ENCODE data around the gene HKDC1.

HKDC1 gene

DNA sequence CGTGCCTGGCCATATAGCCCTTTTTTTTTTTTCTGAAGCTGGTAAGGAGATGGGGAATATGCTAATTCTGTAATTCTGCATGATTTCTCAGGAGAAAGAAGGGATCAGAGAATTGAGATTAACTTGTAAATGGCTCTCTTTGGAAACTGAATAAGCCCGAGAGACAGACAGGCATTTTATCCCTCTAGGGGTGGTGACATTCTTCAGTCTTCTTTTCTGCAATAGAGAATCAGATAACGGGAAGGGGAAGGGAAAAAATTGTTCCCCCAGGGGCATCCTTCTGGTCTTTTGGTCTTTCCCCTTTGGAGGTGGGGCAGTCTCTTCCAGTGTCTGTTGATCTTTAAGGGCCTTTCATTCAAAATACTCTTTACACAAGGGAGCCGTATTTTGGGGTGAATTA is 92.4 kb downstream of the HKDC1 start:
- no peak overlapping the region for H3K4me3 ChIP-seq (ENCODE audit: low read depth, low read length)
- DNase-seq (ENCODE audit: low read depth) = no peak

DNA sequence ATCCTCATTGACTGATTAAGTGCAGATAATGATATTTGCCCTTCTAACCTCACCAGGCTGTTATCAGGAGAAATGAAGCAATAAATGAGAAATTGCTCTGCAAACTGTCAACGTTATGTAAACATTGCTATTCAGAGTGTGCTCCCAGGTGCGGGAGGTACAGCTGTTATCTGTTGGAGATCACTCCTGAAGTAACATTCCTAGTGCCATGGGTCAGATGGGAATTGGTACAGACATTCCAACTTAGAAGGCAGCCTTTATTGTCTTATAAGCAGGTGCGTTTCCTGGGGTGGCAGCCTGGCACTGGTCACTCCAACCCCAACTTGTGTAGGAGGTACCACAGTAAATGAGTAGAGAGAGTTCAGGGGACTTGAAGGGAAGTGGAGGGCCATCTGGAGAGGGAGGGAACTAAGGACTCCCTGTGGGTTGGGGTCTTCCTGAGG is 95.0 kb downstream of the HKDC1 start:
- DNase-seq (ENCODE audit: low read depth) = no peak
- H3K4me3 ChIP-seq (ENCODE audit: low read depth, low read length) = no peak overlapping the region

DNA sequence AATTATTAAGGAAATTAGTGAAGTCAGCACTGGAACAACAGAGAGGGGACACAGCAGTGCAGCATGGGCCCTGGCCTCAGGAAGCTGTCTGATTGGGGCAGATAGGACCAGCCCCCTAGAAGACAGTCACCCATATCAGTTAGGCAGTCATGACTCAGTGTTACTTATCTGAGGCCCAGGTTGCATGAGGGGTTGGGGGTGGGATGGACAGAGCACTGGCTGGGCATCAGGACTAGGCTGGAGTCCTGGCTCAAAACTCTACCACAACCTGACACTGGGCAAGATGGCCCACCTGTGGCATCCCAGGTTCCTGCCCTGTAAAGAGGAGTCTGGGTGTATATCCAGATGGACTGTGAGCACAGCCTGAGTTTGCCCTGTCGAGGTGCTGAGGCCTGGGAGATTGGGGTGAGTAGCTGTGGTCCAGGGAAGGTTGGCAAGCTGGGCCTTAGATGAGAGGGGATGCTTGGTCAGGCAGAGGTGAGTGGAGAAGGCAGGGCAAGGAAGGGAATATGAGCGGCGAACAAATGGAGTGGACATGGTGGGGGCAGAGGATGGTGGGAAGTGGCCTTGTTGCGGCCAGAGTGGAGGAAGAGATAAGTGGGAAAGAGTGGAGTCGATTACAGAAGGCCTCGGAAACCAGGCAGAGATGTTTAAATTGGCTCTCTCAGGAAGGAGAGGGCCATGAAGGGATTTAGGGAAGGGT is 95.6 kb downstream of the HKDC1 start:
- H3K4me3 ChIP-seq (ENCODE audit: low read depth, low read length) = no peak overlapping the region
- DNase-seq (ENCODE audit: low read depth) = no peak

DNA sequence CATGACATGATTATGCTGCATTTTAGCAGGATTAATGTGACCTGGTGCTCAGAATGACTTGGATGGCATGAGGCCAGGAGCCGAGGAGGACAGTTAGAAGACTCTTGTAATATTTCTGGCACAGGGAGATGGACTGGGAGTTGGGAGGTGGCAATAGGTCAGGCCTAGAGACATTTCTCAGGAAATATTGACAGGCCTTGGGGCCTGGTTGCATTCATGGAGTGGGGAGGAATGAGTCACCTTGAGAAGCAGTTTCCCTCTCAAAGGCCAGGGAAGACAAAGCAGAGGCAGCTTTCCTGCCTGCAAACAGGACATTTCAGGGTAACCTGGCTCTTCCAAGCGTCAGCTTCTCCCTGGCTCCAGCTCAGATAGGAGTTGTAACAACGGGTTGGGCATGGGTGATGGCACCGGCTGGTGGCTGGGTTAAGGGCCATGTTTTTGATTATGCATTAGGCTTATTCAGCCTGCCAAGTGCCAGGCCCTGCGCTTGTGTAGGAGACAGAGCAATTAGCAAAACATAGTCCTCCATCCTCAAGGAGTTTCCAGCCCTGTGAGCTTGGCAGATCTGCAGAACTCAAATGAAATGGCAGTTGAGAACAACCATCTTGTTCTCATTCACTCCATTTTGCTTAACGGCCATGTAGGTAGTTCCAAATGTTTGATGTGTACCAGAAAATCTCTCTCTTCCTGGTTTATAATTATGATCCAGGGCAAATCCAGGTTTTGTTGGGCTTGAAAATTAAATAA is 96.4 kb downstream of the HKDC1 start:
- DNase-seq (ENCODE audit: low read depth) = peak; percentile 48
- no peak overlapping the region for H3K4me3 ChIP-seq (ENCODE audit: low read depth, low read length)

All from skeletal muscle cell (primary cell).